ENCODE data around the gene GAGE2A.
"Not testable (repeated sequence)": the region's sequence is repeated elsewhere in the genome, so short reads cannot be mapped to it uniquely, and the experiment has no call there.

Gene GAGE2A, protein sequence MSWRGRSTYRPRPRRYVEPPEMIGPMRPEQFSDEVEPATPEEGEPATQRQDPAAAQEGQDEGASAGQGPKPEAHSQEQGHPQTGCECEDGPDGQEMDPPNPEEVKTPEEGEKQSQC

GRCh38 chrX:49589196-49589595 lies at the start of gene GAGE2A:
TSS of gene GAGE2A (plus strand) at chrX:49589496. CDS start at chrX:49590651, 1,155 bp downstream.
- DNase-seq (ENCODE audit: low read depth in 2 of 3, low spot score in 1 of 3): not testable (repeated sequence)

- not testable (repeated sequence) for DNase-seq (ENCODE audit: low read depth in 2 of 3, low spot score in 1 of 3)
Observed at GRCh38 chrX:49541433-49541832, 47.9 kb upstream of the GAGE2A start, which contains the start of gene GAGE12D. TSS of gene GAGE12D (plus strand) at chrX:49541733. CDS start at chrX:49542888, 1,155 bp downstream.

- not testable (repeated sequence) for DNase-seq (ENCODE audit: low read depth in 2 of 3, low spot score in 1 of 3)
Observed at GRCh38 chrX:49550989-49551388, 38.3 kb upstream of the GAGE2A start, which contains the start of gene GAGE12E. TSS of gene GAGE12E (plus strand) at chrX:49551289. CDS start at chrX:49552444, 1,155 bp downstream.

- DNase-seq (ENCODE audit: low read depth in 2 of 3, low spot score in 1 of 3): not testable (repeated sequence)
Observed at GRCh38 chrX:49560542-49560941, 28.8 kb upstream of the GAGE2A start, which contains the start of gene GAGE12F. TSS of gene GAGE12F (plus strand) at chrX:49560842. CDS start at chrX:49561997, 1,155 bp downstream.

DNA sequence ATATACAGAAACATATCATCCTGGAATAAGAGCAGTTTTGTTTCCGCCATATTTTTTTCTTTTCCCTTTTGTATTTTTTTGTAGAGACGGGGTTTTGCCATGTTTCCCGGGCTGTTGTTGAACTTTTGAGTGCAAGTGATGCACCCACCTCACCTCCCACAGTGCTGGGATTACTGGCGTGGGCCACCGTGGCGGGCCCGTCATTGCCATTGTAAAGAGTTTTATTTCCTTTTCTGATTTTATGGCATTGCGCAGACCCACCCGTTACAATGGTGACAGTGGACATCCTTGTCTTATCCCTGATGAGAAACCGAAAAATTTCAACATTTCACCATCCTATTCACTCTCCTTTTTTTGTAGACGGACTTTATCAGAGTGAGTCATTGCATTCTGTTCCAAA lies 20.6 kb upstream of the GAGE2A start:
- DNase-seq (ENCODE audit: low read depth in 2 of 3, low spot score in 1 of 3): not testable (repeated sequence)

GRCh38 chrX:49569152-49569551 lies 20.1 kb upstream of the GAGE2A start:
- not testable (repeated sequence) for DNase-seq (ENCODE audit: low read depth in 2 of 3, low spot score in 1 of 3)

DNA sequence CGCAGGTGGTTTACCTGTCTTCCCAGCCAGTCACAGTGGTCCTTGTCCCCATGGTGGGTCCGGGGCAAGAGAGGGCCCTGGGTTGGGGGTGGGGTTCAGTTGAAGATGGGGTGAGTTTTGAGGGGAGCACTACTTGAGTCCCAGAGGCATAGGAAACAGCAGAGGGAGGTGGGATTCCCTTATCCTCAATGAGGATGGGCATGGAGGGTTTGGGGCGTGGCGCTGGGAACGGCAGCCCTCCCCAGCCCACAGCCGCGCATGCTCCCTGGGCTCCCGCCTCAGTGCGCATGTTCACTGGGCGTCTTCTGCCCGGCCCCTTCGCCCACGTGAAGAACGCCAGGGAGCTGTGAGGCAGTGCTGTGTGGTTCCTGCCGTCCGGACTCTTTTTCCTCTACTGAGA lies 19.2 kb upstream of the GAGE2A start, which contains the start of gene GAGE12G:
Gene GAGE12G (plus strand): TSS at position 301 of the 400 bp plus-strand sequence. CDS start 1,155 bp downstream, outside the sequence.
- not testable (repeated sequence) for DNase-seq (ENCODE audit: low read depth in 2 of 3, low spot score in 1 of 3)

DNA sequence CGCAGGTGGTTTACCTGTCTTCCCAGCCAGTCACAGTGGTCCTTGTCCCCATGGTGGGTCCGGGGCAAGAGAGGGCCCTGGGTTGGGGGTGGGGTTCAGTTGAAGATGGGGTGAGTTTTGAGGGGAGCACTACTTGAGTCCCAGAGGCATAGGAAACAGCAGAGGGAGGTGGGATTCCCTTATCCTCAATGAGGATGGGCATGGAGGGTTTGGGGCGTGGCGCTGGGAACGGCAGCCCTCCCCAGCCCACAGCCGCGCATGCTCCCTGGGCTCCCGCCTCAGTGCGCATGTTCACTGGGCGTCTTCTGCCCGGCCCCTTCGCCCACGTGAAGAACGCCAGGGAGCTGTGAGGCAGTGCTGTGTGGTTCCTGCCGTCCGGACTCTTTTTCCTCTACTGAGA lies 9.6 kb upstream of the GAGE2A start, which contains the start of gene GAGE12H:
Gene GAGE12H (plus strand): TSS at position 301 of the 400 bp plus-strand sequence. CDS start 1,155 bp downstream, outside the sequence.
- not testable (repeated sequence) for DNase-seq (ENCODE audit: low read depth in 2 of 3, low spot score in 1 of 3)

- not testable (repeated sequence) for DNase-seq (ENCODE audit: low read depth in 2 of 3, low spot score in 1 of 3)
Observed at GRCh38 chrX:49589769-49590478, 628 bp downstream of the GAGE2A start.

DNA sequence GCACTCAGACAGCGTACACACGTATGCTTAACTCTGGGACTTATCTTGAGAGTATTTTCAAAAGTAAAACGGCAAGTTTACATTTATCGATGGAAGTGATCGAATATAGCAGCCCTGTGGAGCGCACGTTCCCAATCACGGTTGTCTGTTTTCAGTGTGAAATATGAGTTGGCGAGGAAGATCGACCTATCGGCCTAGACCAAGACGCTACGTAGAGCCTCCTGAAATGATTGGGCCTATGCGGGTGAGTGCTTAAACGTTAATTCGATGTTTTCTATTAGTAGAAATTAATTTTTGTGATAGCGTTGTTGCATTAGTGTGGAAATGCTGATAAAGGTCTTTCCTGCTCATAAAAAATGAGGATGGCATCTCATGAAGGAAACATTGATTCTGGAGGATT lies 1.2 kb downstream of the GAGE2A start:
- not testable (repeated sequence) for DNase-seq (ENCODE audit: low read depth in 2 of 3, low spot score in 1 of 3)

DNA sequence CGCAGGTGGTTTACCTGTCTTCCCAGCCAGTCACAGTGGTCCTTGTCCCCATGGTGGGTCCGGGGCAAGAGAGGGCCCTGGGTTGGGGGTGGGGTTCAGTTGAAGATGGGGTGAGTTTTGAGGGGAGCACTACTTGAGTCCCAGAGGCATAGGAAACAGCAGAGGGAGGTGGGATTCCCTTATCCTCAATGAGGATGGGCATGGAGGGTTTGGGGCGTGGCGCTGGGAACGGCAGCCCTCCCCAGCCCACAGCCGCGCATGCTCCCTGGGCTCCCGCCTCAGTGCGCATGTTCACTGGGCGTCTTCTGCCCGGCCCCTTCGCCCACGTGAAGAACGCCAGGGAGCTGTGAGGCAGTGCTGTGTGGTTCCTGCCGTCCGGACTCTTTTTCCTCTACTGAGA lies 9.4 kb downstream of the GAGE2A start, which contains the start of gene GAGE1:
Gene GAGE1 (plus strand): TSS at position 301 of the 400 bp plus-strand sequence. CDS start 1,155 bp downstream, outside the sequence.
- DNase-seq (ENCODE audit: low read depth in 2 of 3, low spot score in 1 of 3): not testable (repeated sequence)

- no peak for DNase-seq (ENCODE audit: low read depth in 2 of 3, low spot score in 1 of 3)
Observed at GRCh38 chrX:49610718-49611310, 21.5 kb downstream of the GAGE2A start.

DNA sequence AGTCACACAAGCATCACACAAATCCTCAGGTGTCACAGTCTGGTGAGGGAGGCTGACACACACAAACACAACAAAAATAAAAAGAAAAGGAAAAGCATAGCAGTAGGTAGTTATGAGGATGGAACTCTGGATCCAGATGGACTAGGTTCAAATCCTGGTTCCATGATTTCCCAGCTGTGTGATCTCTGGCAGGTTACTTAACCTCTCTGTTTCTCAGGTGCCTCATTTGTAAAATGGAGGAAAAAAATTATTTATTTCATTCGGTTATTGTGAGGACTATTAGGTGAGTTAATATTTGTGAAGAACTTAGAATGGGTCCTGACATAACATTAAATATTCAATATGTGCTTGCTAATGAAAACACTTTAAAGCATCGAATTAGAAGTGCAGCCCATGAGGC lies 29.3 kb downstream of the GAGE2A start:
- no peak for DNase-seq (ENCODE audit: low read depth in 2 of 3, low spot score in 1 of 3)

- DNase-seq (ENCODE audit: low read depth in 2 of 3, low spot score in 1 of 3): peak; percentile 2 to 33 (median 22)
Observed at GRCh38 chrX:49627086-49627777, 37.9 kb downstream of the GAGE2A start.

- DNase-seq (ENCODE audit: low read depth in 2 of 3, low spot score in 1 of 3): no peak
Observed at GRCh38 chrX:49644991-49645637, 55.8 kb downstream of the GAGE2A start.

All from stimulated activated CD4-positive, alpha-beta T cell treated with anti-CD3 and anti-CD28 coated beads, Interleukin-12 subunit alpha, Interleukin-12 subunit beta, amount 100 ng/mL, for 48 hours (primary cell).